GM19240 (cell line): Measurements from ENCODE around the gene CDPF1.

Experiments used
- DNase-seq: peaks from one replicate; pipeline ENCODE4 v3.0.0; 2011; ENCODE audit warnings: low spot score; ENCODE audit not compliant: insufficient read length

Gene CDPF1, protein sequence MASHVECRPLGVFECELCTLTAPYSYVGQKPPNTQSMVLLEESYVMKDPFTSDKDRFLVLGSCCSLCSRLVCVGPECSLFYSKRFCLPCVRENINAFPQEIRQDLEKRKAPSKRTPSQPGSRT

DNA sequence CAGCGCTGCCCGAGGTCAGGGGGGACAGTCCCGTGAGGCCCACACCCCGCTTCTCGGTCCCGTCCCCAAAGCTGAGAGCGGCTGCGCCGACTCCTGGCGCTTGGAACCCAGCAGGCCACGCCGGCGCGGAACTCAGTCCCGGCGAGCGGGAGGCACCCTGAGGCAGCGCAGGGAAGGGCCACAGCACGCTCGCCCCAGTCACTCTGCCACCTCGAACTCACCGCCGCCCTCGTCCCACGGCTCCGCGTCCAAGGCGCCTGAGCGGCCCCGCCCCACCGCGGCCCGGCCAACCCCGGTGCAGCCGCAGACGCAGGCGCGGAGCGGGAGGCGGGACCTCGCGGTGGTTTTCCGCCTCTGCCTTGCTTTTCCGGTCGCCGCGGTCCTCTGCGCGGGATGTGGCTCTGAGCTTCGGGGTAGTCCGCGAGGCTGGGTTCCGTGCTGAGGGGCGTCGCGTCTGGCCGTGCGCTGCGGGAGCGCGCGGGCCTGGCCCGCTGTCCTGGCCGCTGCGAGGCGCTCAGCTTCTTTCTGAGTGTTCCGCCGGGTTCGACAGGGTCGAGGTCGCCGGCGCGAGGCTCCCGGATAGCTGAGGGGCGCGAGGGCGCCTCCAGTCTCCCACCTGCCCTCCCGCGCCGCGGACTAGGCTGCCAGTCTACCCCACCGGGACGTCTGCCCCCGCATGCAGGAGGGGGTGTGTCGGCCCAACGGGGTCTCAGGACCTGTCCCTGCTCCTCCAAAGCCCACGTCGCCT lies at the start of gene CDPF1:
Gene CDPF1 (minus strand): TSS at position 259 of the 748 bp plus-strand sequence. CDS start 2,009 bp downstream, outside the sequence.
- DNase-seq = peak; percentile 94

- no peak for DNase-seq
Measured at GRCh38 chr22:46299101-46299500, 49.0 kb upstream of the CDPF1 start.

DNA sequence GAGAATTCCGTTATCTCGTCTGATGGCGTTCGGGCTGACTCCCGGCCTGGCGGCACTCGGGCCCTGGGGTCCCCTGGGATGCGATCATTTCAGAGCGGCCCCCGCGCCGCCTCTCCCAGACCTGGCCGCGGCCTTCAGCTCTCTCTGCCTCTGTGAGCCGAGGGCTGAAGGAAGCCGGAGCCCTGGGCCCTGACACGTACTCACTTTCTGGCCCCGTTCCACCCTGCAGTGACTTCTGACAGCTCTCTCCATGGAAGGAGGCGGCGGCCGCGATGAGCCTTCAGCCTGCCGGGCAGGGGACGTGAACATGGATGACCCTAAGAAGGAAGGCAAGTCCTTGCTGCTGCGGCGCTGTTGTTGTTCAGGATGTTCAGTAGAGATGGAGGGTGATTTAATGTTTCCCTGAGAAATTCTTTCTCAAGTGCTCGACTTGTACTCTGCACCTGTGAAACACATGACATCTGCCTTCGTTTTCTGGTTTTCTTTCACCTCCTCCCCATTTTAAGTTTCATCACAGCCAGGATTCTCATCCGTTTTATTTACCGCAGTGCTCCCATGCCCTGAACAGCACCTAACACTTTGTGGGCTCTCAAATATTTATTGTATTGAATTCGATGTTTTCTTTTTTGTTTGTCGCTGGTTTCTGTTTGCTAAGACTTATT lies 47.2 kb upstream of the CDPF1 start:
- no peak for DNase-seq

DNA sequence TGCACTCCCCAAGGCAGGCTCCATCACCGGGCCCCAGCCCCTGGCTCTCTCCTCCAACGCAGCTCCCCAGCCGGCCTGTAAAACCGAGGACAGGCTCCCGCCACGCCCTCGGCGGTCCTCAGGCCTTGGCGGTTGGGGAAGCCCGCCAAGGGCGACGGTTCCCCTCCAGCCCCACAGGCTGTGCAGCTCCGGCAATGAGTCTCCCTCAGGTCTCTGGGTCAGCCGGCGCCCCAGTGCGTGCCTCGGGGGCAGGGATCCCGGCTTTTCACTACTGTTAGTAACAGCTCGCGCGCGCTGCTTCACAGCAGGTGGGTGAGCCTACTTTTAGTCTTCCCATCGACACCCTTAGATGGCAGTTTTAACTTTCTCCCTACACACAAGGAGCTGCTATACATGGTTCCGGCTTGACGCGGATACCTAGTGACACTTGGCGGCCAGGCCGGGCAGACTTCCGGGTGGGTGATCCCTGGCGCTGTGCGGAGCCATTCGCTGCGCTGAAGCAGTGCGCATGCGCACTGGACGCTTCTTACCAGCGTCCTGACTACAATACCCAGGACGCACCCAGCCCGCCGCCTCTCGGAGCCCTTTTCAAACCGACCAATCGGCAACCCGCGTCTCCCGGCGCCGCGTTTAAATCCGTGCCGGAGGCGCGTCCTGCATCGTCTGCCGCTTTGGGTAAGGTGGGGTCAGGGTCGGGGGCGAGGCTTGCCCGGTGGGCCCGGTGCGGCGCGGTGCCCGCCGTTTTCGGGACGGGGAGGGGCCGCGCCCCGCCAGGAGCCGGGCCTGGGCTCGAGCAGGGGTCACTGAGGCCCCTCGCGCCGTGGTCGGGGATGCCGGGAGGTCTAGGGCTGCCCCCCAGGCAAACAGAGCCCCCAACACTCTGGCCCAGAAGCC lies 46.4 kb upstream of the CDPF1 start, which contains the start of gene GTSE1:
Gene GTSE1 (plus strand): TSS at position 614 of the 894 bp plus-strand sequence. CDS start 531 bp downstream, outside the sequence.
- DNase-seq = peak; percentile 97

- DNase-seq = no peak
Measured at GRCh38 chr22:46295277-46295971, 45.3 kb upstream of the CDPF1 start.

DNA sequence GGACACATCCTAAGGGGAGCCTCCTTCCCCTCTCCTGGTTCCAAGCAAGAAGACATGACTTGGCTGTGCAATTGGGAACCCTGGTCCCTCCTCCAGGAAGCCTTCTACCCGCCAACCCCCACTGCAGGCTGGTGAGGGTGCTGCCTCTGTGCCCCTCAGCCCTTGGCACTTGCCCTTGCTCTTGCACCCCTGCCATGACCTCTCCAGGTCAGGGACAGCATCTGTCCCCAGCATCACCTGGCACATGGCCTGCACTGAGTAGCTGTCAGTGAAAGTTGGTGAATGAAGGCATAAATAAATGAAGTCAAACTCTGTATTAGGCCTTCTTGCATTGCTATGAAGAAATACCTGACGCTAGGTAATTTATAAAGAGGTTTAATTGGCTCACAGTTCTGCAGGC lies 44.7 kb upstream of the CDPF1 start:
- no peak for DNase-seq

DNA sequence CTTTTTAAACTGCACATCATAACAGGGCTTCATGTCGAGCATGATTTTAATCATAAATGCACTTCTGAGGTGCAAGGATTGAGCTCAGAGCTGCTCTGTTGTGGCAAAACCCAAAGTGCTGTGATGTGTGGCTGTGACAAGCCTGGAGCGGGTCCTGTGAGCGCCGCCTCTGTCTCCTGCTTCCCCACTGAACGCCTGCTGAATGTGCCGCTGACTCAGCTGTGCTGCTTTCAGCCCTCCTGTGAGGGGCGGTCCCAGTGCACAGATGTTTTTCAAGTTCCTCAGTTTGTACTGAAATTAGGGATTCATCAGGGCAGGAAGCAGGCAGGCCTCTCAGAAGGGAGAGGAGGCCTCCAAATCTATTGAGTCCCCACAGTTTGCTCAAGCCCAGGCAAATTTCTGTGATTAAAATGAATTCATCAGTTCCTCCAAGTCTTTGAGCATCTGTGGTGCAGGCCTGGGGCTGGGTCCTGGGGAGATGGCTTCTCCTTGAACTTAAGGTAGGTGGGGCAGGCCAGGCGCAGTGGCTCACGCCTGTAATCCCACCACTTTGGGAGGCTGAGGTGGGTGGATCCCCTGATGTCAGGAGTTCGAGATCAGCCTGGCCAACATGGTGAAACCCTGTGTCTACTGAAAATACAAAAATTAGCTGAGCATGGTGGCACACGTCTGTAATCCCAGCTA lies 43.6 kb upstream of the CDPF1 start:
- no peak for DNase-seq

GRCh38 chr22:46292732-46293131 lies 42.6 kb upstream of the CDPF1 start:
- DNase-seq = no peak

- DNase-seq = no peak
Measured at GRCh38 chr22:46292173-46292572, 42.1 kb upstream of the CDPF1 start.

- no peak for DNase-seq
Measured at GRCh38 chr22:46290843-46291785, 41.0 kb upstream of the CDPF1 start.

- DNase-seq = no peak
Measured at GRCh38 chr22:46290121-46290842, 40.2 kb upstream of the CDPF1 start.

GRCh38 chr22:46289244-46289891 lies 39.3 kb upstream of the CDPF1 start:
- DNase-seq = no peak

GRCh38 chr22:46288846-46289243 lies 38.8 kb upstream of the CDPF1 start:
- no peak for DNase-seq

DNA sequence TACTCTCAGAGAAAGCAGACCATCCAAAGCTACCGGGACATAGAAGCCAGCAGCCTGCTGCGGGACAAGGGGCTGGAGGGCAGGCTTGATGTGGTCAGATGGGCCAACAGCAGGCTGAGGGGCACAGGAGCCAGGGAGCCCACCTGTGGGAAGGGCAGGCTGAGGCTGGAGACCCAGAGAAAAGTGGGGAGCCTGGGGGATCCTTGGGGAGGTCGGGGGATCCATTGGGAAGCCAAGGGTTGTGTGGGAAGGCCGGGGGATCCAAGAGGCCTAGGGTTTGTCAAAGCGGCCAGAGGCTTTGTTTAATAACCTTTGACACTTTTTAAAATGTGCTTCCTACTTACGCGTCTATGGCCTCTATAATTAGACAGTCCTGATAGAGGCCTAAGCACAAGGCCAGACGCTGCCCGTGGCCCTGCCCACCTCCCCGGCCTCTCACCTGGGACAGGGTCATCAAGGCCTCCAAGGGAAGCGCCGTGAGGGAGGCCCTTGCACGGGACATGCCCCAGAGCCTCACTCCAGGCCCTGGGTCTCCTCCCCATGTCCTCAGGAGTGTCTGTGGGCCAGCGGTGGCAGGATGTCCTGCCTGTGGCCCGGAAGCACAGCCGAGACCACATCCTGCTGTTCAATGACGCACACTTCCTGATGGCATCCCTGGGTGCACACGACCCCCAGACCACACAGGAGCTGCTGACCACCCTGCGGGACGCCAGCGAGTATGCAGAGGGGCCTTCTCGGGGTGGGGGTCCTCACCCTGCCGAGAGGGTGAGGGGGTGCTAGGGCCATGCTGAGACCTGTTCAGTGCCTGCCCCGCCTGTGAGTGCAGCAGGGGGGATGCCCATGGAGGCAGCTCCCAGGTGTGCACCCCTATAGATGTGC lies 38.0 kb upstream of the CDPF1 start:
- DNase-seq = peak; percentile 84

GRCh38 chr22:46286941-46287872 lies 37.1 kb upstream of the CDPF1 start:
- no peak for DNase-seq

- DNase-seq = no peak
Measured at GRCh38 chr22:46286006-46286405, 35.9 kb upstream of the CDPF1 start.
